Activated gamma-delta T cell treated with anti-CD3 and anti-CD28 coated beads, Interleukin-2, amount 50 U/mL, for 16 hours (primary cell): ENCODE data around the gene FGD6.

Source experiments
- DNase-seq: peaks from one replicate; pipeline ENCODE4 v3.0.0-alpha.2; 2020; ENCODE audit warnings: low read depth

The FGD6 gene

DNA sequence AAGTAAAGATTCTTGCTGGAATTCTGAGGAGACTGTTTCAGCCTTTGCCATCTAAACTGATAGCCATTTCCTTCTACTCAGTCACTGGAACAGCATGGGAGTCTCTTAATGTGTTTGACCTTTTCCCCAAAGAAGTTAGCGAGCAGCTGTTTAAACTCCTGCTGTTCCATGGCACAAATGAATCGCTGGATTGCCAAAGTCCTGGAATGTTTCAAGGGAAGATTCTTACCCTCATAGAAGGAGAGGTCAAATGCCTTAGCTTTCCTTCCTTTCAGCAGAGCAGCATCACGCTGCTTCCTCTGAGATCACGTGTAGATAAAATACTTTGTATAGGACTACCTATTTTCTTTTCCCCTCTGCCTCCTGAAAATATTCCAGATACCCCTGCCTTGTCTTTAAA, 133.3 kb downstream of the FGD6 start:
- DNase-seq, result no peak

DNA sequence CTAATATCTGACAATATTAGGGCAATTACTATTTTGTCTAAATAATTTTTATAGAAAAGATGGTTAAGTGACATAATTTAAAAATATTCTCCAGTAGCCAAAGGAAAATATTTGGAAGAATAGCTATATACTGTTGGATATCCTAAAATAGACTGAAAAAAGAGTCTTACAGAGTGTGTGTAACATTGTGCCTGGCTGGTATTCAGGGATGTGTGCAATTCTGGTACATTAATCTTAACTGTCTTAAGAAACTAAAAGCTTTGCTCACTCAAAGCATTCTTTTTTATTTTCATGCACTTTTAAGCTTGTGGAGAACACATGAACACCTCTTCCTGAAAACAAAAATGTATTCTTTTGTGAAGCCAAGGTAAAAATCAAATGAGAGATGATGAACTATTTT, 133.8 kb downstream of the FGD6 start:
- no peak for DNase-seq

DNA sequence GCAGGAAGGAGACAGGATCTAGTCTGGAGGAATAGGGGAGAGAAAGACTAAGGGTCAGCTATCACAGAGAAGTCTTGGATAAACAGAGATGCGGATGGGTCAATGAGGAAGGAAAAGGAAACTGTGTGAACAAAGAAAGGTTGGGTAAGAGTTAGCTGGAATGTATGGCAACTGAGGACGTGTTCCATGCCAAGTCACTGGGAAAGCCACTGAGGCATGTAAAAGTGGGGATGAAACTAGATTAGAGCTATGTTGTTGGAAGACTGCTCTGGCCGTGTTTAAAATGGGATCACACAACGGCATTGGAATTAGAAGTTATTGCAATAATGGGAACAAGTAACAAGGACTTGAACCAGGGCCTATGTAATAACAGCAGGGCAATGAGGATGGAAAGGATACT, 139.9 kb downstream of the FGD6 start:
- DNase-seq, result no peak

DNA sequence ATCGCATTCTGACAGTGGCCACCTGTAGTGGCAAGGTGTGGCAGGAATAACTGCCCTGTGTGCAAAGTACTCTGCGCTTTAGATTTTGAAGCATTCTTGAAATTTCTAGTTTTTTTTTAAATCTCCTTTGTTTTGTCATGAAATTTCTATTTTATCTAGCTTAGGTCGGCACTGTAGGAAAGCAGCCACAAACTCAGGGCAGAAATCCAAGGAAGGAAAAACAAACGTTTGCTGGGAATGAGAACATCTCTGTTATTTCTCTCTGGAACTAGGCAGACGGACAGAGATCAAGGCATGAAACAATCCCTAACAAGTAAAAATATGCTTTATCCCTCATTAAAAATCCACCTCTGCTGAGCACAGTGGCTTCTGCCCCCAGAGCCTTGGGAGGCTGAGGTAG, 142.5 kb downstream of the FGD6 start:
- DNase-seq, result no peak

DNA sequence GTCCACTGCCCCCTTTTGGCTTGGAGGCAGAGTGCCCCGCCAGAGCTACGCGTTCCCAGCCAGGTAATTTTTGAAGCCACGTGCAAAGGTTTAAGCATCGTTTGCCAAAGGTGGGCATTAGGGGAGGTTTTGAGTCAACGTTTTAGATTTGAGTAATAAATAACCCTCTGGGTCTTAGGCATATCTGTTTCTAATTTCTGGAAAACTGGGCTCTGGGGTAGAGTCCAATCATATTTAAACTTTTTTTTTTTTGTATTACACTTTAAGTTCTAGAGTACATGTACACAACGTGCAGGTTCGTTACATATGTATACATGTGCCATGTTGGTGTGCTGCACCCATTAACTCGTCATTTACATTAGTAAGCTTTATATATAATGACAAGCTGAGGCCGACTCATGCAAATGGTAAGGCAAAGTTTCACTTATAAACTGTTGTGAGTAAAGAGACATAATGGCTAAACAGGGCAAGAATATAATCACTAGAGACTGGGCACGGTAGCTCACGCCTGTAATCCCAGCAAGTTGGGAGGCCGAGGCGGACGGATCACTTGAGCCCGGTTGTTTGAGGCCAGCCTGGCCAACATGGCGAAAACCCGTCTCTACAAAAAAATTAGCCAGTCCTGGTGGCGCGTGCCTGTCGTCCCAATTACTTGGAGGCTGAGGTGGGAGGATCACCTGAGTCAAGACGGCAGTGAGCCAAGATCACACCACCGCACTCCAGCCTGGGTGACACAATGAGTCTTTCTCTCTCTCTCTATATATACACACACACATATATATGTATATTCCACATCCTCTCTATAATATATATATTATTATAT, 143.4 kb downstream of the FGD6 start:
- DNase-seq, result no peak

DNA sequence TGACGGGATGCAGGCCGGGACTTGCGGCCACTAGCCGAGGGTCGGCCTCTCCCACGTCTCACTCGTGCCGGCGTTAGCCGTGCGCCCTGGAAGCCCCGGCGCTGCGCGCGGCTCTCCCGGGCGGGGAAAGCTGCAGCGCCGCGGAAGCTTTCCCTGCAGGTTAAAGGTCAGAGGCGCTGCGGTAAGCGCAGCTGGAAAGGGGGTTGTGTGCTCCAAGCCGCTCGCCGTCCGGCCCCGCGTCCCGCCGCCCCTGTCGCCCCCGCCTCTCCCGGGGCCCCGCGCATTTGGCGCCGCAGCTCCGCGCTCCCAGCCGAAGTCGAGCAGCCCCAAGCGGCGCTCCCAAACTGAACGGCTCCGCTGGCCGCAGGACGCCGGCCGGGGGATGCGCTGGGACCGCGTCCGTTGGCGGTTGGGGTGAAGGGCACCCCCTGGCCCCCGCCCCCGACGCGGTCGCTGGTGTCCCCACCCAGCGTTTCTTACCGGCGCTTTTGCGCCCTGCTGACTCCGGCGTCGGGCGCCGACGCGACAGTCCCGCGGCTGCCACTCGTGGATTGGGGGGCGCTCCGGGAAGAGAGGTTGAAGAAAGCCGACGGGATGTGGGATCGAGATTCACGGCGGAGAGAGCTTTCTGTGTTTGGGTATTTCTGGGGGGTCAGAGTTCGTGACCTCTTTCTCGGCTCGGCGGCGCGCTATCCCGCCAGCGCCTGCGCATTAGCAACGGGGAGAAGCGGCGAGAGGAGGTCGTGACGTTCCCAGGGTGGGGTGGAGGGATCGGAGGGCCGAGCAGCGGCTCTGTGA, 144.2 kb downstream of the FGD6 start, which contains the start of gene NR2C1:
TSS of gene NR2C1 (minus strand) at position 719 of the 798 bp plus-strand sequence. CDS start 6,234 bp downstream, outside the sequence.
- DNase-seq, result peak; percentile 86

DNA sequence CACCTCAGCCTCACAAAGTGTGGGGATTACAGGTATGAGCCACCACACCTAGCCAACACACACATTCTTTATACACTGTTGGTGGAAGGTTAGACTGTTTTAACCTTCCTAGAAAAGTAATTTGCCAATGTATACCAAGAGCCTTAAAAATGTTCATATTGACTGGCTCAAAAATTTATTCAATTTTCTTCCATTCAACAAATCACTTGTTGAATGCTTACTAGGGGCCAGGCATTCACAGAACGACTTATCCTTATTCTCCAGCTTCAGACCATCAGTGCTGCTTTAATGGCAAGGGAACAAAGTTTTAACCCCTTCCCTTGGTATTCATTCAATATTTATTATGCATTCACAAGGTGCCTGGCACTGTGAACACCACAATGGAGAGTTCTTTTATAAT, 146.9 kb downstream of the FGD6 start:
- DNase-seq, result no peak

DNA sequence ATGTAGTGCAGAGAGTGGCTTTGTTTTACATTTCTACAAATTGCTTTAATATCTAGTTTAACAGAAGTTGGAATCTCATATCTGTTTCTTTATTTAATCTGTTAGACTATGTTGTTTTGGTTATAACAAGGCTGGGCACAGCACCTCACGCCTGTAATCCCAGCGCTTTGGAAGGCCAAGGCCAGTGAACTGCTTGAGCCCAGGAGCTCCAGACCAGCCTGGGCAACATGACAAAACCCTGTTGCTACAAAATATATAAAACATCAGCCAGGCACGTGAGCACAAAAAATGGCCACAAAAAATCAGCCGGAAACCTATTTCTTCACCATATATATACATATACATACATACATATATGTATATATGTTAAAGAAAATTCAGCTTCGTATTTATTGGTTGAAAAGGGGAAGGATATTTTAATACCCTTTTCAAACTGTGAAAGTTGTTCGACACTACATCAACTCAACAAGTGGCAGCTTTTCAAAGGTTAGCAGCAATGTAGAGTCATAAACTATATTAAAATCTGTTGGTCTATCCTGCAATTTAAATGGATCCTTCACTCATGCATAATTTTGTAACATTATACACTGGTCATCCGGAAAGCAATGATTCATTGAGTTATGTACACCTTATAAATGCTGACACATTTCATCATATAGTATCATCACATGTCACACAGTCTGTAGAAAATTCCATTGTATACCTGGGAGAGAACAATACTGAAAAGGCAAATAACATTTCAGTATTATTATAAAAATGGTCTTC, 151.0 kb downstream of the FGD6 start:
- no peak for DNase-seq

DNA sequence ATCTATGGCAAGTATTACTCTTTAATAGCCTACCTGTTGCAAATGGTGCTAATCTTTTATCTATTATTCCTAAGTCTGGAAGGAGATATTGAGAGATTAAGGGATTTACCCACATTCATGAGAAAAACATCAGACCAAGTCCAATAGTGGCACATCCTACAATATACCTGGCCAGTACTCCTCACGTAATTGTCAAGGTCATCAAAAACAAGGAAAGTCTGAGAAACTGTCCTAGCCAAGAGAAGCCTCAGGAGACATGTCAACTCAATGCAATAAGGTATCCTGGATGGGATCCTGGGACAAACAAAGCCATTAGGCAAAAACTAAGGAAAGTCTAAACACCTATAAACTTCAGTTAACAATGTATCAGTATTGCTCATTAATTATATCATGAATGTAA, 156.3 kb downstream of the FGD6 start:
- no peak for DNase-seq

DNA sequence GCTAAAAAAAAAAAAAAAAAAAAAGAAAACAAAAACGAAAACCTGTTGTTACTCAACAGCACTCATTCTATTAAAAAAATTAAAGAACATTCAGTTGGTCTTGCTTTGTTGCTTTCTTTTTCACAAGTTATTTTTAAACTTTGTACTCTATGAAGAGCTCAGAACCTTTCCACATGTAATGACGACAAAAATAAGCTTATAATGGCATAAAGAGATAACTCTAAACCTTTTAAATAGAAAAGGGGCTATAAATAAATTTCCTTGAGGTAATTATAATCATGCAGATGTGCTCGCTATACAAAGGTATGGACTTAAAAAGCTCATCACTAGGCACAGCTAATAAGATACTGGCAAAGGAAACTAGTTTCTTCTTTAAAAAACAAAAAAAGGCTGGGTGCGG, 157.3 kb downstream of the FGD6 start:
- no peak for DNase-seq

DNA sequence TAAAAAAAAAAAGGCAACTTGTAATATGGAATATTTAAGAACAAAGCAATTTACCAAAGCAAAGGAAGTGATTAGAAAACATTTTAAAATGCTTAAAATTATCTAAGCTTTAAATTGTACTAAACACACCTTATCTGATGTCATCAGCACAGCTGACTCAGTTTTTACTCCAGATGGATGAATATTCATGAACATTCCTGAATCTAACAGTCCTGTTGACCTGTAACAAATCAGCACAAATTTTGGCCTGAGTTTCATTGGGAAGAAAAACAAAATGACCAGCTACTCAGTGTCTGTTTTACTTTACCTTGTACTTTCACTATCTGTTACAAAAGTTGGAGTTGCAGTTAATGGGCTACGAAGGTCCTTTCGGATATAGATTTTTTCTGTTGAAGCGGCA, 159.8 kb downstream of the FGD6 start:
- no peak for DNase-seq

DNA sequence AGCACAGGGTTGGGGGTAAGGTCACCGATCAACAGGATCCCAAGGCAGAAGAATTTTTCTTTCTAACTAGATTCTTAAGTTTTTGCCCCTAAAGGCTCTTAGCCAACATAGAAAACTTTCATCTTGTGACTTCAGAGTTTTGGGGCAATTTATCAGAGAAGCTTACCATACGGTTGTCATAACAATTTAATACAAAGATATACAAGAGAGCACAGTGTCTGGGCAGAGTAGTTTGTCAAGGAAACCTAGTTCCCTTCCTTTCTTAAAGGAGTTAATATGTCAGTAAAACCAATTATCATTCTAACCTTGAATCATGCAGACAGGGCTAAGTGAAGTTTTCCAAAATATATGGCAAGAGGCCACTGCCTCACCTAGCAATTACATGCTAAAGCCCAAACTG, 162.2 kb downstream of the FGD6 start:
- no peak for DNase-seq

DNA sequence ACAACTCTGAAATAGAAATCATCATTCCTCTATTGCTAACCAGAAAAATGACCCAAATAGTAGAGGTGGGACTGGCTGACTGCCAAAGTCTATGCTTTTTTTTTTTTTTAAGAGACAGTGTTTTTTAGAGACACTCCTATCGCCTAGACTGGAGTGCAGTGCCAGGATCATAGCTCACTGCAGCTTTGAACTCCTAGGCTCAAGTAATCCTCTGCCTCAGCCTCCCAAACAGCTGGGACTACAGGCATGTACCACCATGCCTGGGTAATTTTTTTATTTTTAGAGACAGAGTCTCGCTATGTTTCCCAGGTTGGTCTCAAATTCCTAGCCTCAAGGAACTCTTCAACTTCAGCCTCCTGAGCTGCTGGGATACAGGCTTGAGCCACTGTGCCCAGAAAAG, 163.1 kb downstream of the FGD6 start:
- no peak for DNase-seq

DNA sequence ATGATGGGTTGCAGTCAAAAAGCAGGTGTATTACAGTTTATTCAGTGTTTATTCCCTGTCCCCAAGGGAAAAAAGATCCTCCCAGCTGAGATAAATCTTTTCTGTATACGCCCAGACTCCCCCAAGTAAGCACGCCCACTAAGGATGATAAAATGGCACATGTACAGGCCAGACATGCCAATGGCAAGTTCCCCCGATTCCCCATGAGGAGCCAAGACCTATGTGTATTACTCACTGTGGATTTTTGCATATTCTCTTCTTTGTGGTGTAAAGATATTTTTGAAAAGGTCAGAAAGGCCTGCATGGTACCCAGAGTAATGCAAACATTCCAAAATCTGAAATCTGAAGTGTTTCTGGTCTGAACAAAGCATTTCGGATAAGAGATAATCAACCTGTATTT, 166.0 kb downstream of the FGD6 start:
- DNase-seq, result no peak

DNA sequence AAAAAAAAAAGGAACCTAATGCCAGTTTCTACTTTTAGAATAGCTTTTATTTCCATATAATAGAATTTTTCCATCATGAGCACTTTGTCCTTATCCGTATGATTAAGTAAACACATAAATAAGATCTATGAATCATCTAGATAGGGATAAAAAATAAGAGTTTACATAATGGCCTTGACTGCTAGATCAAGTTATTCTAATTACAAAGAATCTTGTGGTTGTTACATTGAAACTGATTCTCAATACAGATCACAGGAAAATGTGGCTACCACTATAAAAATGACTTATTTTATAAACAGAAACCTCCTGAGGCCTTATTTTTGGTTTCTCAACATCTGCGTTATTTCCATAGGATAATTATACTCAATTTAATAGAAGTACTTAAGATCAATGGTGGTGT, 179.4 kb downstream of the FGD6 start:
- DNase-seq, result no peak

DNA sequence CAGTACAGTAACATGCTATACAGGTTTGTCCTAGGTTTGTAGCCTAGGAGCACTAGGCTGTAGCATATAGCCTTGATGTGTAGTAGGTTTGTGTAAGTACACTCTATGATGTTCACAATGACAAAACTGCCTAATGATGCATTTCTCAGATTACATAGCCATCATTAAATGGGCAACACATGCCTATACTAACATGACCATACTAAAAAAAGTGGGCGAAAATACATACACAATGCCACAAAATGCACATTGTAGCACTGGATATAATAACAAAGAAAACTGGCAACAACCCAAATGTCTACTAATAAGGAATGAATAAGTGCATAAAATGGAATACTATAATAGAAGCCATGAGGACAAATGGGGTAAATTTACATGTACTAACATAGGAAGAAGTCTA, 182.5 kb downstream of the FGD6 start:
- no peak for DNase-seq
